OCI-LY3 (cell line): ENCODE data around the gene ATP10A.

ENCODE experiments used
- H2AFZ ChIP-seq: fragments of 200-600, 300-600 bp; shearing (Covaris generic); 2 replicates; pipeline ENCODE4 v1.6.0; 2014; ENCODE audit warnings: antibody characterized with exemption, low read depth, low read length
- H3K27ac ChIP-seq: fragments of 200-600, 300-600 bp; sonication (generic); 2 replicates; pipeline ENCODE4 v1.5.1; 2014; ENCODE audit warnings: mild to moderate bottlenecking, low read length, moderate library complexity, mixed read lengths
- H3K27me3 ChIP-seq: fragments of 200-600, 300-600 bp; sonication (generic); 2 replicates; pipeline ENCODE4 v1.6.1; 2014; ENCODE audit warnings: low read depth, low read length, mixed read lengths
- H3K36me3 ChIP-seq: fragments of 200-600, 300-600 bp; sonication (generic); replicated peaks from 2 replicates; pipeline ENCODE3; 2014; ENCODE audit warnings: low read depth, low read length, mixed read lengths
- H3K4me1 ChIP-seq: fragments of 300-600, 200-600 bp; sonication (generic); 2 replicates; pipeline ENCODE4 v1.6.1; 2014; ENCODE audit warnings: low read length, mixed read lengths
- H3K4me2 ChIP-seq: fragments of 200-600, 300-600 bp; sonication (generic); 2 replicates; pipeline ENCODE4 v1.6.1; 2014; ENCODE audit warnings: low read length, mixed read lengths
- H3K4me3 ChIP-seq: fragments of 300-600, 200-600 bp; sonication (generic); 2 replicates; pipeline ENCODE4 v1.5.1; 2014; ENCODE audit warnings: antibody characterized with exemption, mild to moderate bottlenecking, low read length, moderate library complexity
- H3K79me2 ChIP-seq: fragments of 300-600, 200-600 bp; shearing (Covaris generic); 2 replicates; pipeline ENCODE4 v1.6.1; 2014; ENCODE audit warnings: mild to moderate bottlenecking, low read length, mixed read lengths
- H3K9ac ChIP-seq: fragments of 300-600, 200-600 bp; shearing (Covaris generic); 2 replicates; pipeline ENCODE4 v1.6.0; 2014; ENCODE audit warnings: mild to moderate bottlenecking, low read length, moderate library complexity
- H3K9me3 ChIP-seq: fragments of 200-600, 300-600 bp; shearing (Covaris generic); 2 replicates; pipeline ENCODE4 v1.6.1; 2014; ENCODE audit warnings: low read length, mixed read lengths; ENCODE audit not compliant: insufficient read depth
- H4K20me1 ChIP-seq: fragments of 200-600, 300-600 bp; sonication (generic); 2 replicates; pipeline ENCODE4 v1.6.1; 2016; ENCODE audit warnings: low read length, mixed read lengths; ENCODE audit not compliant: insufficient read depth
- EZH2phosphoT487 ChIP-seq: fragments of 200-600 bp; shearing (Covaris generic); IDR thresholded peaks from 2 replicates; pipeline ENCODE4 v1.6.1; 2018; ENCODE audit warnings: antibody characterized with exemption, mixed run types, low read depth
- TF ChIP-seq, protein P1 (sequence below): fragments of 200-600, 300-600 bp; sonication (generic); IDR thresholded peaks from 2 replicates; pipeline ENCODE4 v1.5.1; 2014; ENCODE audit warnings: antibody characterized with exemption, low read length, low read depth

Gene ATP10A

DNA sequence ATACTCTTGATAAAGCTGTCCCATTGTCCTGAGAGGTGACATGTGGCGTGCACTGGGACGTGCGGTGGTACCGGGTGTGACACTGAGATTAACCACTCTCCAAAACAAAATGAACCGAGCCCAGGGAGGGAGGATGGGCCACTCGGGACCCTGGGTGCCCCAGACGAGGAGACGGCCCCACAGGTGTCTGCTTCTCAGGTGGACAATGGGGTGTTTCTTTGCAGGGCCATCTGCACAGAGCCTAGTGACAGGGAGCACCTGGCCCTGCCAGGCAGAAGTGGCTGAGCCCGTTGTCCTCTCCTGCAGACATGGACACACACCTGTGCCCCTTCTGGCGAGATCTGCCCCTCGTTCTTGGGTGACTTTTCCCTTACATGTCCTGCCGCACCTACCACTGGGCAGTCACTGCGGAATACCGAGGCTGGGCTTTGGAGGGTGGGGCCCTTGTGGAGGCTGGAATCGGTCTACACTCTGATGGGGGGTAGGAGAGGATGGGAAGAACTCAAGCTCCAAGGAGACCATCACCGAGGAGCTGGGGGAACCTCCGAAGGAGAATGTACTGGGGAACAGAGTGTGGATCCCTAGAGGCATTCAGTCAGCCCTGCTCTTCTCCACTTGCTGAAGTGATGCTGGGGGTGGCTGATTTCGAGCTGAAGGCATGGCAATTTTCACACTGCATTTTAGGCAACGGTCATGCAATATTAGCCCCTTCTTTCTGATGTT lies 153.5 kb downstream of the ATP10A start:
- no peaks in the 10 kb centered on the region for H3K9me3 ChIP-seq
- H3K4me2 ChIP-seq = no peak overlapping the region
- H2AFZ ChIP-seq = no peak overlapping the region
- no peak overlapping the region for H3K27ac ChIP-seq
- no peak overlapping the region for H3K4me3 ChIP-seq
- H3K27me3 ChIP-seq = no peaks in the 10 kb centered on the region
- H3K79me2 ChIP-seq = no peaks in the 10 kb centered on the region
- H3K4me1 ChIP-seq = no peaks in the 10 kb centered on the region
- TF ChIP-seq, protein P1, sequence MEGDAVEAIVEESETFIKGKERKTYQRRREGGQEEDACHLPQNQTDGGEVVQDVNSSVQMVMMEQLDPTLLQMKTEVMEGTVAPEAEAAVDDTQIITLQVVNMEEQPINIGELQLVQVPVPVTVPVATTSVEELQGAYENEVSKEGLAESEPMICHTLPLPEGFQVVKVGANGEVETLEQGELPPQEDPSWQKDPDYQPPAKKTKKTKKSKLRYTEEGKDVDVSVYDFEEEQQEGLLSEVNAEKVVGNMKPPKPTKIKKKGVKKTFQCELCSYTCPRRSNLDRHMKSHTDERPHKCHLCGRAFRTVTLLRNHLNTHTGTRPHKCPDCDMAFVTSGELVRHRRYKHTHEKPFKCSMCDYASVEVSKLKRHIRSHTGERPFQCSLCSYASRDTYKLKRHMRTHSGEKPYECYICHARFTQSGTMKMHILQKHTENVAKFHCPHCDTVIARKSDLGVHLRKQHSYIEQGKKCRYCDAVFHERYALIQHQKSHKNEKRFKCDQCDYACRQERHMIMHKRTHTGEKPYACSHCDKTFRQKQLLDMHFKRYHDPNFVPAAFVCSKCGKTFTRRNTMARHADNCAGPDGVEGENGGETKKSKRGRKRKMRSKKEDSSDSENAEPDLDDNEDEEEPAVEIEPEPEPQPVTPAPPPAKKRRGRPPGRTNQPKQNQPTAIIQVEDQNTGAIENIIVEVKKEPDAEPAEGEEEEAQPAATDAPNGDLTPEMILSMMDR = no peak
- no peak for TF ChIP-seq EZH2phosphoT487
- H3K36me3 ChIP-seq = no peaks in the 10 kb centered on the region
- no peak overlapping the region for H3K9ac ChIP-seq
- no peaks in the 10 kb centered on the region for H4K20me1 ChIP-seq

DNA sequence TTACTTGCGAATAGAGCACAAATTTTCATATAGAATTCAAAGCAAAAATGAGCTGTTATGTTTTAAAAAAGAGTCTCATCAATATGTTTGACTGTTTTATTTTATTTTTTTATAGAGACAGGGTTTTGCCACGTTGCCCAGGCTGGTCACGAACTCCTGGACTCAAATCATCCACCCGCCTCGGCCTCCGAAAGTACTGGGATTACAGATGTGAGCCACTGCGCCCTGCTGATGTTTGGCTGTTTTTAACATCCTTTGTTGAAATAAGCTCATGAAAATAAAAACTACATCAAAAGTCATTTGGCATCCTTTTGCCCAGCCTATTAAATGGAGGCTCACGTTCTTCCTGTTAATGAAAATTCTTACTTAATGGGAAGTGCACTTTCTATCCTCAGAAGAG lies 154.7 kb downstream of the ATP10A start:
- H3K27me3 ChIP-seq = no peaks in the 10 kb centered on the region
- TF ChIP-seq, protein P1 = no peak
- no peak for TF ChIP-seq EZH2phosphoT487
- H3K79me2 ChIP-seq = no peaks in the 10 kb centered on the region
- H3K4me3 ChIP-seq = no peak overlapping the region
- H3K9me3 ChIP-seq = no peaks in the 10 kb centered on the region
- no peaks in the 10 kb centered on the region for H3K36me3 ChIP-seq
- H3K4me2 ChIP-seq = no peak overlapping the region
- no peaks in the 10 kb centered on the region for H4K20me1 ChIP-seq
- H3K27ac ChIP-seq = no peak overlapping the region
- no peaks in the 10 kb centered on the region for H3K4me1 ChIP-seq
- H3K9ac ChIP-seq = no peak overlapping the region
- no peak overlapping the region for H2AFZ ChIP-seq

DNA sequence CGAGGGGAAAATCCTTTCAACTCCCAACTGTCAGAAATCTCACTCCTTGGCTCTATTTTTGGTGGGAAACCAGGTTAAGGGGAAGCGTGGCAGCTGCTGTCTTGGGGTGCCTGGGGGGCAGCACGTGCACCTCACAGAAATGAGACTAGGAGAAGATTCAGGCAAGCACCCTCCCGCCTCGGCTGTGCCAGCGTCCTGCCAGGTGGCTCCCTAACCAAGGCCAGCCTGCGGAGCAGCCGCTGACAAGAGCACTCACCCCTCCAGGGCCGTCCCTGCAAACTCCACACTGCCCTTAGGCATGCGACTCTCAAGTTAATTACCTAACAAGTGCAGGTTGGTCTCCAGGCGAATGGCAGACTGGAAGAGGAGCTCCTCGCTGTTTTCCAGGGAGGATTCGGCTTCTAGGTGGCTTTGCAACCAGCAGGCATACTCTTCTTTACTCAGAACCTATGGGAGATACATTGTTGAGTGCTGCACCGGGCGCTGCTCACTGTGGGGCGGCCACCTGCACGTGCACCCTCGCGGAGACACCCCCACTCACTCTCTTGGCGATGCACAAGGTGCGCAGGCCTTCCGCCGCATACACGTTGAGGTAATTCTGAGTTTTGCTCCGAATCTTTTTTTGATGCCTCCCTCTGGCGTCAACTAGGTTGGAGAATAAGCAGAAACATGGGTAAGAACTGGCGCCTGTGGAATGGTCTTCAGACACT lies 155.3 kb downstream of the ATP10A start:
- no peak overlapping the region for H2AFZ ChIP-seq
- H3K36me3 ChIP-seq = no peaks in the 10 kb centered on the region
- H3K9ac ChIP-seq = no peak overlapping the region
- H3K27ac ChIP-seq = no peak overlapping the region
- no peaks in the 10 kb centered on the region for H3K79me2 ChIP-seq
- no peak overlapping the region for H3K4me3 ChIP-seq
- no peaks in the 10 kb centered on the region for H3K4me1 ChIP-seq
- H3K4me2 ChIP-seq = no peak overlapping the region
- no peaks in the 10 kb centered on the region for H4K20me1 ChIP-seq
- no peaks in the 10 kb centered on the region for H3K27me3 ChIP-seq
- TF ChIP-seq, protein P1 = no peak
- no peak for TF ChIP-seq EZH2phosphoT487
- no peaks in the 10 kb centered on the region for H3K9me3 ChIP-seq

DNA sequence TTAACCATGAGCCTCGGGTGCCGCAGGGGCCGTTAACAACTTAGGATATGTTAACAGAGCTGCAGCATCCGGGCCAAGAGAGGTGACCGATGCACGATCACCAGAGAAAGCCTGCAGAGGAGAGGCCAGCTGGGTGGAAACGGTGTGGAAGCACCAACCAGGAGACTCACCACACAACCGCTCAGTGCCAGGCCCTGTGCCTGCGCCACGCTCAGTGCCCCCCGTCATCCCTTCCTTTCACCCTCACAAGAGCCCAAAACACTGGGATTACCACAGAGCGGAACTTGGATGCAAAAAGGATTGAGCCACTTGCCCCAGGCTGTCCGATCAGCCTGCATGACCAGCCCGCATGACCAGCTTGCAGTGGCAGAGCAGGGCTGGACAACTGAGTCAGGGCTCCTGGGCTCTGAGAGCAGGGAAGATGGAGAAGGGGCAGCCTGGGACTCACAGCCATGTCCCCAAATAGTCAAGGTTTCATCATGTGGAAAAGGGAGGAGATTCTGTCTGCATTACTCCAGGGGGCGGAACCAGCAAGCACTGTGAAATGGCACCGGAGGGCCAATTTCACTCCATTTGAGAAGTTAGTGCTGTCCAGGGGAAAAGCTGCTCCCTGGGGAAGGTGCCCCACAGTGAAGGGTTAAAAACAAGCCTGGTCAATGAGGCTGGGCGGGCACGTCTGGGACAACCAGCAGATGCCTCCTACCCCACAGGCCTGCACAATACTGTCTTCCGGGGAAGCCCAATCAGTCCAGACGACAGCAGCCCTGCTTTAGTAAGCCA lies 156.8 kb downstream of the ATP10A start:
- Histone ChIP-seq H3K27me3 (no peaks in the 10 kb centered on the region), H3K4me2 (no peak overlapping the region), H3K9ac (no peak overlapping the region), H3K4me3 (no peak overlapping the region), H4K20me1 (no peaks in the 10 kb centered on the region), H3K4me1 (no peaks in the 10 kb centered on the region), H3K27ac (no peak overlapping the region), H3K79me2 (no peaks in the 10 kb centered on the region), H3K36me3 (no peaks in the 10 kb centered on the region), H2AFZ (no peak overlapping the region), H3K9me3 (no peaks in the 10 kb centered on the region)
- TF ChIP-seq, protein P1 = no peak
- TF ChIP-seq EZH2phosphoT487 = no peak
